Measurements from ENCODE around the gene SIN3B. TPM values are rescaled to one million over a fixed set of nuclear protein-coding genes. Genes with fewer than 3 reads are reported as not detected.

SIN3B gene
- total and polyA plus RNA-seq, 9 donors, result 35.3 to 92.0 (median 56.9) TPM

GRCh38 chr19:16847430-16847829, 18.2 kb downstream of the SIN3B start:
- Histone ChIP-seq H3K9me3 (no peaks in the 10 kb centered on the region), H3K4me1 (ENCODE audit: insufficient read depth) (no peaks in the 10 kb centered on the region), H3K36me3 (no peaks in the 10 kb centered on the region), H3K27ac (no peak overlapping the region), H3K27me3 (no peaks in the 10 kb centered on the region), H3K4me3 (no peak overlapping the region)
- TF ChIP-seq CTCF (IDR thresholded peaks at IDR 0.05) (no peak), POLR2A (IDR thresholded peaks at IDR 0.05) (no peak), EP300 (IDR thresholded peaks at IDR 0.05) (no peak)
- WGBS, 3 donors, result 93 to 95% (median 94%) methylated on average over 6 of the region's 6 CpGs
- intact Hi-C loops (cut with DNase I), result no loop called here
- DNase-seq, result no peak

- Histone ChIP-seq H3K27me3 (no peaks in the 10 kb centered on the region), H3K4me3 (no peak overlapping the region), H3K36me3 (no peaks in the 10 kb centered on the region), H3K27ac (no peak overlapping the region), H3K4me1 (ENCODE audit: insufficient read depth) (no peaks in the 10 kb centered on the region), H3K9me3 (no peaks in the 10 kb centered on the region)
- 76 to 94% (median 78%) methylated on average over 1 of the region's 1 CpG for WGBS, 3 donors
- TF ChIP-seq EP300 (IDR thresholded peaks at IDR 0.05), result no peak
- no peak for TF ChIP-seq POLR2A (IDR thresholded peaks at IDR 0.05)
- no peak for TF ChIP-seq CTCF (IDR thresholded peaks at IDR 0.05)
- intact Hi-C loops (cut with DNase I), result no loop called here
- DNase-seq, result no peak
Observed at GRCh38 chr19:16849168-16849567, 20.0 kb downstream of the SIN3B start.

- no peaks in the 10 kb centered on the region for H3K27me3 ChIP-seq
- 93 to 98% (median 97%) methylated on average over 4 of the region's 4 CpGs for WGBS, 3 donors
- H3K4me1 ChIP-seq (ENCODE audit: insufficient read depth), result no peaks in the 10 kb centered on the region
- TF ChIP-seq POLR2A (IDR thresholded peaks at IDR 0.05) (no peak), CTCF (IDR thresholded peaks at IDR 0.05) (no peak), EP300 (IDR thresholded peaks at IDR 0.05) (no peak)
- no peaks in the 10 kb centered on the region for H3K36me3 ChIP-seq
- H3K9me3 ChIP-seq, result no peaks in the 10 kb centered on the region
- no peak for DNase-seq
- intact Hi-C loops (cut with DNase I), result no loop called here
- no peak overlapping the region for H3K27ac ChIP-seq
- no peak overlapping the region for H3K4me3 ChIP-seq
Observed at GRCh38 chr19:16850133-16850532, 20.9 kb downstream of the SIN3B start.

GRCh38 chr19:16851031-16851712, 22.0 kb downstream of the SIN3B start:
- Histone ChIP-seq H3K9me3 (no peaks in the 10 kb centered on the region), H3K27ac (no peak overlapping the region), H3K4me3 (no peak overlapping the region), H3K4me1 (ENCODE audit: insufficient read depth) (no peaks in the 10 kb centered on the region), H3K27me3 (no peaks in the 10 kb centered on the region), H3K36me3 (no peaks in the 10 kb centered on the region)
- no peak for DNase-seq
- intact Hi-C loops (cut with DNase I), result no loop called here
- 88 to 89% (median 89%) methylated on average over 30 to 33 of the region's 33 CpGs for WGBS, 3 donors
- TF ChIP-seq CTCF (IDR thresholded peaks at IDR 0.05) (no peak), EP300 (IDR thresholded peaks at IDR 0.05) (no peak), POLR2A (IDR thresholded peaks at IDR 0.05) (no peak)

All from ovary (tissue), 9 donors.